Adrenal gland (tissue), 12 donors: ENCODE results near the gene KCNIP3. TPM values are rescaled to one million over a fixed set of nuclear protein-coding genes. Genes with fewer than 3 reads are reported as not detected.

Experiments
- DNase-seq, 7 donors: peaks; one replicate each; pipeline ENCODE4 v3.0.0-alpha.2; 2019 to 2020
- H3K27ac ChIP-seq, 5 donors: fragments of 200-600 bp; sonication (generic) in 4 of 5; 1 replicate in 3 of 5; 2 replicates in 2 of 5; pipeline versions ENCODE4 v1.5.1 to v1.8.0; 2016 to 2020; ENCODE audit warnings: mild to moderate bottlenecking in 1 of 5
- H3K27me3 ChIP-seq: fragments of 200-600 bp; 2 replicates; pipeline ENCODE4 v1.8.0; 2021
- H3K36me3 ChIP-seq, 2 donors: fragments of 200-600 bp; replicated peaks in 1 of 2; 1 replicate in 1 of 2; 2 replicates in 1 of 2; pipeline versions ENCODE4 v1.5.1 to v1.8.0; 2018 to 2022
- H3K4me1 ChIP-seq, 2 donors: fragments of 200-600 bp; replicated peaks in 1 of 2; 1 replicate in 1 of 2; 2 replicates in 1 of 2; pipeline versions ENCODE4 v1.5.1 to v1.8.0; 2018 to 2021
- H3K4me3 ChIP-seq, 4 donors: fragments of 200-600 bp; sonication (generic) in 3 of 4; one replicate each; pipeline ENCODE4 v1.5.1; 2016 to 2018
- H3K9me3 ChIP-seq, 3 donors: fragments of 200-600 bp; sonication (generic) in 1 of 3; replicated peaks in 1 of 3; 1 replicate in 2 of 3; 2 replicates in 1 of 3; pipeline versions ENCODE4 v1.5.1 to v1.8.0; 2016 to 2021
- POLR2A ChIP-seq, 2 donors: fragments of 450-650 bp; IDR thresholded peaks; one replicate each; pipeline ENCODE4 v1.6.1; 2017; ENCODE audit warnings: antibody characterized with exemption in 2 of 2, mild to moderate bottlenecking in 2 of 2, moderate library complexity in 1 of 2
- WGBS, 4 donors: extraction: QIAGEN DNeasy Blood & Tissue Kit in 2 of 4; methylation state at CpG; one replicate each; pipeline versions ENCODE4 v1.1.5 to v1.1.7; 2013 to 2017; 5-methylcytosine and 5-hydroxymethylcytosine counted together
- intact Hi-C, 2 donors: fragments of 100-400 bp; cut with DNase I; formaldehyde crosslinking; loops; one replicate each; pipeline versions ENCODE4 v1.14.1 to v1.15.0; 2022 to 2023
- polyA plus RNA-seq, 3 donors: library from polyadenylated mRNA; stranded (reverse); fragments of 200-250 nt in 2 of 3; fragments of 350-450 nt in 1 of 3; fragmentation: Illumina TruSeq in 1 of 3; extraction: RNeasy Lipid Tissue Mini Kit (QIAGEN cat#74804) in 1 of 3; gene quantifications; one replicate each; pipeline ENCODE4 v1.2.3, GENCODE V29; 2013 to 2014
- total RNA-seq, 9 donors: library from RNA; depleted of rRNA in 4 of 9; stranded (reverse); fragments of >200 nt in 4 of 9; fragments of 120-200 nt in 1 of 9; fragmentation: NEBNext Ultra II Directional in 1 of 9; extraction: Animal tissue kit (Norgen Biotek cat#: 25700) in 1 of 9; gene quantifications; one replicate each; pipeline versions ENCODE4 v1.1.0 to v1.2.4, GENCODE V29; 2013 to 2023
- TF ChIP-seq, protein P1 (sequence below), 6 experiments: fragments of 450-650 bp in 4 of 6; fragments of 200-600 bp in 2 of 6; sonication (generic) in 1 of 6; IDR thresholded peaks; 1 replicate in 5 of 6; 2 replicates in 1 of 6; pipeline versions ENCODE4 v1.5.1 to v1.8.0; 2016 to 2021; ENCODE audit warnings: antibody characterized with exemption in 6 of 6, mild to moderate bottlenecking in 2 of 6, moderate library complexity in 1 of 6
- donor health status: healthy with polysubstance abuse.
- donor health status: Bipolar disorder and iron deficiency.
- donor health status: DM: yes; HTN: yes; CAD: no.
- donor health status: DM: no; HTN: no; CAD: no.
- donor health status: DM: no; HTN: no; CAD: no.
- donor health status: DM: yes; HTN: yes; CAD: no.

KCNIP3 gene
- total and polyA plus RNA-seq, 12 donors: 0.54 to 6.3 (median 1.7) TPM

DNA sequence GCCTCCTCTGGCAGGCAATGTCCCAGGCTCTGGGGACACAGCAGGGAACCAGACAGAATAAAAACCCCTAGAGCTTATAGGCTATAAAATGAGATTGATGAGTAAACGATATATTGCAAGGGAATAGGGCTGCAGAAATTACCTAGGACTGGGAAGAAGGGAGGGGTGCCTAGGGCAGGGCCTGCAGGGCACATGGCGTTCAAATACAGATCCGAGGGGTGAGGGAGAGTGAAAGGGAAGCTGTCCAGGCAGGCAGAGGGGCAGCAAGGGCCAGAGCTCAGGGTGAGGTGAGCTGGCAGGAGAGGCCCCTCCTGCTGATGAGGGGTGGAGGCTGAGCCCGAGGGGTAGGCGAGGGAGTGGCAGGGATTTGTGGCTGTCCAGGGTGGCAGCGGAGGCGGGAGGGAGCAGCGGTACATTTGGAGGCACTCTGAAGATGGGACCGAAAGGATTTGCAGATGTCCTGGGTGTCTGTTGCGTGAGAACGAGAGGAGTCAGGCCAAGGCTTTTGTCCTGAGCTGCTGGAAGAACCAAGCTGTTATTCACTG, 33.7 kb downstream of the KCNIP3 start:
- no peak overlapping the region for H3K4me3 ChIP-seq
- 84 to 92% (median 88%) methylated on average over 11 of the region's 11 CpGs for WGBS, 4 donors
- TF ChIP-seq, protein P1, sequence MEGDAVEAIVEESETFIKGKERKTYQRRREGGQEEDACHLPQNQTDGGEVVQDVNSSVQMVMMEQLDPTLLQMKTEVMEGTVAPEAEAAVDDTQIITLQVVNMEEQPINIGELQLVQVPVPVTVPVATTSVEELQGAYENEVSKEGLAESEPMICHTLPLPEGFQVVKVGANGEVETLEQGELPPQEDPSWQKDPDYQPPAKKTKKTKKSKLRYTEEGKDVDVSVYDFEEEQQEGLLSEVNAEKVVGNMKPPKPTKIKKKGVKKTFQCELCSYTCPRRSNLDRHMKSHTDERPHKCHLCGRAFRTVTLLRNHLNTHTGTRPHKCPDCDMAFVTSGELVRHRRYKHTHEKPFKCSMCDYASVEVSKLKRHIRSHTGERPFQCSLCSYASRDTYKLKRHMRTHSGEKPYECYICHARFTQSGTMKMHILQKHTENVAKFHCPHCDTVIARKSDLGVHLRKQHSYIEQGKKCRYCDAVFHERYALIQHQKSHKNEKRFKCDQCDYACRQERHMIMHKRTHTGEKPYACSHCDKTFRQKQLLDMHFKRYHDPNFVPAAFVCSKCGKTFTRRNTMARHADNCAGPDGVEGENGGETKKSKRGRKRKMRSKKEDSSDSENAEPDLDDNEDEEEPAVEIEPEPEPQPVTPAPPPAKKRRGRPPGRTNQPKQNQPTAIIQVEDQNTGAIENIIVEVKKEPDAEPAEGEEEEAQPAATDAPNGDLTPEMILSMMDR (IDR thresholded peaks at IDR 0.05): no peak
- TF ChIP-seq POLR2A (IDR thresholded peaks at IDR 0.05): no peak
- DNase-seq: no peak
- no peaks in the 10 kb centered on the region for H3K4me1 ChIP-seq
- intact Hi-C loops: no loop called here
- no peaks in the 10 kb centered on the region for H3K9me3 ChIP-seq
- H3K27ac ChIP-seq: no peak overlapping the region
- H3K27me3 ChIP-seq: no peaks in the 10 kb centered on the region
- no peaks in the 10 kb centered on the region for H3K36me3 ChIP-seq

DNA sequence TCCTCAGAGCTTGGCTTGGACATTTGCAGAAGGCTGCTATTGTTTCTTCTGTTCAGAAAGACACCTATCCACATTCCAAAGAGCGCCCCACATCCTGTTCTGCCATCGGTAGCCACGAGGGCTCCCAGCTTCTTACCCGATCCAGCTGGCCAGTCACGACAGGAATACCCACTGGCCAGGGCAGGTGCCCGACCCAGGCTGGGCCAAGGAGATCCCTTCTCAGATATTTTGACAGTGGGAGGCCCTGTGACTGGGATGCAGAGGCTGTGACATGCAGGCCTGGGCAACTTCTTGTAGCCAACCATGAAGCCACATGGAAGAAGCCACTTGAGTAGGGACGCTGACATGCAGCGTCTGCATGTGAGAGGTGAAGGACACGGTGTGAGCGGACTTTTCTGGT, 34.5 kb downstream of the KCNIP3 start:
- H3K36me3 ChIP-seq: no peaks in the 10 kb centered on the region
- no peaks in the 10 kb centered on the region for H3K4me1 ChIP-seq
- no peak for DNase-seq
- intact Hi-C loops: no loop called here
- H3K9me3 ChIP-seq: no peaks in the 10 kb centered on the region
- no peak overlapping the region for H3K4me3 ChIP-seq
- H3K27me3 ChIP-seq: no peaks in the 10 kb centered on the region
- no peak for TF ChIP-seq POLR2A (IDR thresholded peaks at IDR 0.05)
- TF ChIP-seq, protein P1 (IDR thresholded peaks at IDR 0.05): no peak
- 89 to 93% (median 91%) methylated on average over 6 to 10 of the region's 10 CpGs for WGBS, 4 donors
- no peak overlapping the region for H3K27ac ChIP-seq

DNA sequence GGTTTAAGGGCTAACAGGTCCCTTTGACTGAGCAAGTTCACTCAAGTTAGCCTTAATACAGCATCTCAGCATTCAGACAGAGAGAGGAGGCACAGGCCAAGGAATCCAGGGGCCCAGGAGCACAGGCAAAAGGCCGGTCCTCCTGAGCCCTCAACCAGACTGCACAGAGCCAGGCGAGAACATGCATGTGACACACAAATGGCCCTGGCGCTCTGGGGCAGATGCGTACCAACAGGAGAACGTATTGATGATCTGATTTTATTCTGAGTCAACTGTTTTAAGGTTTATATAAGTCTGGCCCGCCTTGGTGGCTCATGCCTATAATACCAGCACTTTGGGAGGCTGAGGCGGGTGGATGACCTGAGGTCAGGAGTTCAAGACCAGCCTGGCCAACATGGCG, 34.9 kb downstream of the KCNIP3 start:
- Histone ChIP-seq H3K4me3 (no peak overlapping the region), H3K27ac (no peak overlapping the region), H3K9me3 (no peaks in the 10 kb centered on the region), H3K27me3 (no peaks in the 10 kb centered on the region), H3K4me1 (no peaks in the 10 kb centered on the region), H3K36me3 (no peaks in the 10 kb centered on the region)
- 92 to 98% (median 94%) methylated on average over 6 to 8 of the region's 8 CpGs for WGBS, 4 donors
- intact Hi-C loops: no loop called here
- TF ChIP-seq, protein P1 (IDR thresholded peaks at IDR 0.05): no peak
- TF ChIP-seq POLR2A (IDR thresholded peaks at IDR 0.05): no peak
- no peak for DNase-seq

DNA sequence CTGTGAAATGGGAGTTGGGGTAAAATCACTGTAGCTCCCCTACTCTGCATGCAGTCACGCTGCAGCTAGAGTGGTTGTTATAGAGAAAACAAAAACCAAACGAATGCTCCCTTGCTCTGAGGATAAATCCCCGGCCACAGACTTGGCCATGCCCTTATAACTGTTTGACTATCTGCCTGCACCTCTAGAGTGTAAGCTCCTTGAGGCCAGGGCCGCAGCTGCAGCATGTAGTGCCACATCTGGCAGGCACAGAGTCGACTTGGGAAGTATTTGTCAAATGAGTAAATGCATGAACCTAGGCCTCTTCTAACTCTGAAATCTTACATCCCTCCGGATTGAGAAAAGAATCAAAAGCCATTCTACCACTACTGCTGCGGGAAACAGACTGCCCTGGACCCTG, 35.9 kb downstream of the KCNIP3 start:
- Histone ChIP-seq H3K27me3 (no peaks in the 10 kb centered on the region), H3K9me3 (no peaks in the 10 kb centered on the region), H3K27ac (no peak overlapping the region), H3K4me1 (no peaks in the 10 kb centered on the region), H3K4me3 (no peak overlapping the region), H3K36me3 (no peaks in the 10 kb centered on the region)
- no peak for DNase-seq
- intact Hi-C loops: no loop called here
- TF ChIP-seq POLR2A (IDR thresholded peaks at IDR 0.05): no peak
- TF ChIP-seq, protein P1 (IDR thresholded peaks at IDR 0.05): no peak
- WGBS, 4 donors: 75 to 83% (median 81%) methylated on average over 6 to 7 of the region's 7 CpGs
